IPS-11a (cell line): ENCODE measurements around the gene CABP2.
"Not testable (repeated sequence)": the region's sequence is repeated elsewhere in the genome, so short reads cannot be mapped to it uniquely, and the experiment has no call there.

ENCODE experiments used
- H3K4me3 ChIP-seq: one replicate; pipeline ENCODE4 v1.5.1; 2013; ENCODE audit warnings: low read depth, low read length, control low read depth

CABP2 gene

GRCh38 chr11:67539550-67539949, 16.3 kb upstream of the CABP2 start:
- H3K4me3 ChIP-seq, result no peak overlapping the region

GRCh38 chr11:67538823-67539505, 15.7 kb upstream of the CABP2 start:
- H3K4me3 ChIP-seq, result no peak overlapping the region

- H3K4me3 ChIP-seq, result no peak overlapping the region
These were observed 15.1 kb upstream of the CABP2 start for GRCh38 chr11:67538306-67538705.

- H3K4me3 ChIP-seq, result no peak overlapping the region
These were observed 12.3 kb upstream of the CABP2 start for GRCh38 chr11:67535561-67535960.

DNA sequence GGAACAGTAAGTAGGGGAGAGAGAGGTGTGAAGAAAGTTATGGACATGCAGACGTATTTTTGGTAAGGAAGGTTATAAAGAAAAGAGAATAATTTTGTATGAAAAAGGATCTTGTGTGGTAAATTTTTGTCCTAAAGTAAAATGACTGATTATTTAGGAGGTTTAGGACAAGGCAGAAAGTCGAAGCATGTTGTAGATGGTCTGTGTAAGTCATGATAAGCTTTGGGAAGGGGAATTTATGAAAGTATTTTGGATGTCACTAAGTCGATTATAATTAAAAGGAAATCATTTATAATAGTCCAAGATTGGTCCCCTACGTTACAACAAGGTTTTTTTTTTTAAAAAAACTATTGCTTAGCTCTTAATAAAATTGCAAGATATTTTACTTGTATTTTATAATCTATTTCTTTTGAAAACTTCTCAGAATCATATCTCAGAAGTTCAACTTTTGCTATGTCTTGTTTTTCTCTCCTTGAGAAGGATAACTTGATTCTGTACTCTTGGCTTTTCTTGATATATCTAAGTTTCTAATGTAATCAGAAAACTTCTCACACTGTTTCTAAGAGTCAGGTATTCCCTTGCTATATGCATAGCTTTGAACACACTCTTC, 10.9 kb upstream of the CABP2 start:
- H3K4me3 ChIP-seq, result no peak overlapping the region

DNA sequence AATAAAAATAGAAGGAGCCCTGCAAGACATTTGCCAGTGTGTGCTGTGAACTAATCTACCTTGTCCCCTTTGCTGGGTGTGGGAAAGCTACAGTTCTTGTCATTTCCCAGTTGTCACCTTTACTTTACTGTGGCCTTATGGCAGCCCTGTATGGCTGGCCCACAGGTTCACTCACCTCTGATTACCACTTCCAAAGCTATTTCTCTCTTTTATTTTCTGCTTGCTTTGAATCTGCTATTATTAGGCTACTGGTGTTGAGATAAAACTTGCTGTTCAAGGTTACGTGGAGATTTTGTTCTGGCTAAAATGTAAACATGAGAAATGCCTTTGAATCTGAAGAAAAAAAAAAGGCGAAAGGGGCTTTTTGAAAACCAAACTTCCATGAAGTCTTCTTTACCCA, 9.6 kb upstream of the CABP2 start:
- H3K4me3 ChIP-seq, result no peak overlapping the region

DNA sequence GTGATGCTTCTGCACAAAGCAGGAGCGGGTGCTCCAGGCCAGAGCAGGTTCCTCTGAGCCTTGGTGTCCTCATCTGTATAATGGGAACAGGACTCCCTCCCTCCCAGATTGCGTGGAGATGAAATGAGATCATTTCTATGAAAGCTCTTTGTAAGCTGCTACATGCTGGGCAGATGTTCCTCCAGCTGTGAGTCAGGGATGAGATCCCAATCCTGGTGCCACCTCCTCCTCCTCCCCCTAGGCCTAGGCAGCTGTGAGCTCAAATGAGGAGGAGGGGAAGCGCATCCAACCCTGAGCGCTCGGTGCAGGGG, 7.0 kb upstream of the CABP2 start:
- H3K4me3 ChIP-seq, result no peak overlapping the region

DNA sequence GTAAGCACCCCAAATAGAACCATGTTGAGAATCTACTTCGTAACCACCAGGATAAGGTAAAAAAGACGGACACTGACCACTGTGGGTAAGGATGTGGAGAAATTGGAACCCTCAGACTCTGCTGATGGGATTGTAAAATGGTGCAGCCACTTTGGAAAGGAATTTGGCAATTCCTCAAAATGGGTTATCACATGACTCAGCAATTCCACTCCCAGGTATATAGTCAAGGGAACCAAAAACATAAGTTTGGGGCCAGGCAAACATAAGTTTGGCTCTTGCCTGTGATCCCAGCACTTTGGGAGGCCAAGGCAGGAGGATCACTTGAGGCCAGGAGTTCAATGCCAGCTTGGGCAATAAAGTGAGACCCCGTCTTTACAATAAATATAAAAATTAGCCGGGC, 5.1 kb upstream of the CABP2 start:
- H3K4me3 ChIP-seq, result no peak overlapping the region

GRCh38 chr11:67525275-67525976, 2.2 kb upstream of the CABP2 start:
- no peak overlapping the region for H3K4me3 ChIP-seq

DNA sequence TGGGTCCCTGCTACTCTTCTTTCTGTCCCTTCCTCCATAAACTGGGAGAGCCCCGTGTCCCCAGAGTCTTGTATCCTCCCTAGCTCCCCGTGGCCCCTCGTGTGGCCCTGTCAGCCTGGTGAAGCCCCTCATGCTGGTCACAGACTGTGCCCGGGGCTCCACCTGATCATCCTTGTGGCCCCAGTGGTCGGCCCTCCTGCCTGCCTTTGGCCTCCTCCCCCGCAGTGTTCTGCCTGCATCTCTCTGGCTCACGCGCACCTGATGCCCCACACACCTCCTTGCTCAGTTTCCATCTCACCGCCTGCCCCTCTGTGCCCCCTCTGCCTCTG, 1.2 kb upstream of the CABP2 start:
- no peak overlapping the region for H3K4me3 ChIP-seq

GRCh38 chr11:67523556-67524479, 572 bp upstream of the CABP2 start:
- H3K4me3 ChIP-seq, result no peak overlapping the region

GRCh38 chr11:67522338-67522737, 908 bp downstream of the CABP2 start:
- no peak overlapping the region for H3K4me3 ChIP-seq

- no peak overlapping the region for H3K4me3 ChIP-seq
These were observed 1.3 kb downstream of the CABP2 start for GRCh38 chr11:67521924-67522323.

DNA sequence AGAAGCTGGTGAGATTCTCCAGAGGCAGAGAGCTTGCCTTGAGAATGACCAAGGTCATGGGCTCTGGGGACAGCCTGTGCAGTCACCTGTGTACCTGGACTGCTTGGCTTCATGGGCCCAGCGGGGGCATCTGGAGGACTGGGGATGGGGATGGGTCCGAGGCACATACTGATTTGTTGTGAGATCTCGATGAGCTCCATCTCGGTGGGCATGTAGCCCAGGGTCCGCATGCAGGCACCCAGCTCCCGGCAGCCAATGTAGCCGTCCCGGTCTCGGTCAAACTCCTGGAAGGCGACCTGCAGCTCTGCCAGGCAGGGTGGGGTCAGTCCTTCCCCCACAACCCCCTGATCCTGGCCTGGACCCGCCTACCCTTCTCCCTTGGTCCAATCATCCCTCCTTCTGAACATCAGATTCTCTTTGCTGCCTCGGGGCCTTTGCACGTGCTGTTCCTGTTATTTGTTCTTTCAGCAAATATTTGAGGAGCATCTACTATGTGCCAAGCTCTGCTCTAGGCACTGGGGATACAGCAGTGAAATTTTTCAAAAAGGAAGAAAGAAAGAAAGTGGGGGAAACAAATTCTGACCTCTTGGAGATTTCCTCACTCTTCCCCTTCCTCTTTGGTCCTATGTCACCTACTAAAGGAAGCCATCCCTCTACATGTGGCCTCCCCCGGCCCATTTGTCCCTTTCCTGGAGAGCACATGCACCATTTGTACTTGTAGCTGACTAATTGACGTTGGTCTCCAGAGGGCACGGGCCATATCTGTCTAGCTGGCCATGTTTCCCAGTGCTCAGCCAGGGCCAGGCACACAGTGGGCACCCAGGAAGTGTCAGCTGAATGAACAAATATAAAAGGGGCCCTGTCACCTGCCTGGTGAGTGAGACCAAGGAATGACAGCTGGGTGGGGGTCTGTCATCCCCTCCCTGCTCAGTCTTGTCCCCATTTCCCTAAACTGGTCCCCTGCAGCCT, 2.1 kb downstream of the CABP2 start:
- H3K4me3 ChIP-seq, result no peak overlapping the region

GRCh38 chr11:67519726-67520125, 3.5 kb downstream of the CABP2 start:
- no peak overlapping the region for H3K4me3 ChIP-seq

- H3K4me3 ChIP-seq, result no peak overlapping the region
These were observed 5.3 kb downstream of the CABP2 start for GRCh38 chr11:67517784-67518552.

DNA sequence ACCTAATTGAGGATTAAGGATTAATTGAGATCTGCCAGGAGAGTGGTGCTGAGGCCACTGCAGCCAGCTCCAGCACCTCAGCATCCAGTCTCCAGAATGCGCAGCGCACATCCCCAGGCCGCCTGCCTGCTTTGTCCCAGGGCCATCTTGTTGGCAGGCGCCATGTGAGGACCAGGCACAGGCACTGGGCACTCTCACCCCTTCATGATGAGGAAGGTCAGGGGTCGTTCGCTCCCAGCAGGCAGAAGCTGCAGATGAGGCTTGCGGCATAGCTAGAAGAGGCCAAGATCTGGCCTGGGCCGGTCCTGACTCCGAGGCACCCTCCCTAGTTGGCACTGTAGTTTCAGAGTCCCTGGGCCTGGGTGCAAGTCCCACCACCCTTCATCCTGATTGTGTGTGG, 6.4 kb downstream of the CABP2 start:
- no peak overlapping the region for H3K4me3 ChIP-seq

- no peak overlapping the region for H3K4me3 ChIP-seq
These were observed 9.1 kb downstream of the CABP2 start for GRCh38 chr11:67514116-67514515.

GRCh38 chr11:67511558-67511957, 11.7 kb downstream of the CABP2 start:
- H3K4me3 ChIP-seq, result not testable (repeated sequence)

DNA sequence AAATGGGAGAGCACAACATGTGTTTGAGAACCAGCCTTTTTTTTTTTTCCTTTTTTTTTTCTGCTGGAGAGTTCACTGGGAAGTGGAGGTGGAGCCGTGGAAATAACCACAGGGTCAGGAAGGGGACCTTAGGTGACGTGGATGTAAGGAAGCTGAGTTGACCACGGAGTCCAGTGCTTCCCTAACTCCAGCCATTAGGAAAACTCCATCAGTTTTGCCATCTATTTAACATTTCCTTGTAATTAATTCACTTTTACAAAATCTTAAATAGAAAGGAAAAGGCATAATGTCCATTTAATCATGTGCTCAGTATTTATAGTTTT, 13.3 kb downstream of the CABP2 start:
- H3K4me3 ChIP-seq, result no peak overlapping the region
